GM10248 (cell line): ENCODE measurements around the gene ATP5F1E.
A peak's percentile ranks its signal among the peaks of the same experiment; 100 is the strongest.

Experiments
- CTCF ChIA-PET: fragments of 300-600 bp; sonication (Branson Sonifier 250); formaldehyde crosslinking; extraction: SDS; loops from one replicate; lab custom pipeline; 2021; ENCODE audit warnings: antibody characterized with exemption; lab: Yijun Ruan, JAX
- POLR2A ChIA-PET: fragments of 350-650 bp; sonication (Branson Sonifier 250); formaldehyde crosslinking; extraction: SDS; loops from one replicate; lab custom pipeline; 2020; ENCODE audit warnings: antibody characterized with exemption; lab: Yijun Ruan, JAX
- DNase-seq: peaks from one replicate; pipeline ENCODE4 v3.0.0; 2012; ENCODE audit errors: extremely low spot score
- CTCF ChIP-seq: IDR thresholded peaks from 2 replicates; pipeline ENCODE4 v1.5.1; 2012; ENCODE audit warnings: mild to moderate bottlenecking, low read depth; ENCODE audit errors: extremely low read depth, missing control alignments, control extremely low read depth

Gene ATP5F1E

GRCh38 chr20:59032023-59032712 lies at the start of gene ATP5F1E:
Gene ATP5F1E (minus strand): TSS chr20:59032335. CDS start chr20:59032251, 84 bp downstream.
- TF ChIP-seq CTCF, result no peak
- ChIA-PET POLR2A (interaction anchor here (0.7 to 1.7 kb wide), 13 partner anchors 8 to 146 kb away, joined by 3 to 11 read pairs (median 3); partner anchors contain the start of gene PRELID3B), CTCF (interaction anchor here (1.0 to 2.2 kb wide), 12 partner anchors 9 to 381 kb away, joined by 3 to 10 read pairs (median 4); partner anchors contain the start of genes PRELID3B and STX16)
- DNase-seq, result peak; percentile 98

- TF ChIP-seq CTCF, result no peak
- ChIA-PET POLR2A (no interaction called here), CTCF (interaction anchor here (1.1 kb wide), 2 partner anchors 124 to 211 kb away, joined by 3 read pairs; no protein-coding TSS in a partner anchor)
- no peak for DNase-seq
Observed at GRCh38 chr20:59081036-59081435, 48.9 kb upstream of the ATP5F1E start.

DNA sequence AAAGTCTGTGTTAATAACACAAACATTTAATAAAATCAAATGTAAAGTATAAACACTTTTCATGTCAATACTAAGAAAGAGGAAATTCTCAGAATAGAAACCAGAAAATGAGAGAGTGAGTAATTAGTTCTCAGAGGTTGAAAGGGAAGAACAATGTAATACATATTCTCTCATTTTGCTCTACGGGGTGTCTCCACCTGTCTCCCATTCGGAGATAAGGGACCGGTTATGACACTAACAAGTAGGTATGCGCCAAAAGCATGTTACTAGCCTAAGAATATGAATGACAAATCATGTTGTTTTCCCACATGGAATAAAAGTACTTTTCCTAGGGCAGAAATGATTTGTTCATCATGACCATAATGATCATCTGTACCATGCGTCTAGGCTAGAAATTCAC lies 46.1 kb upstream of the ATP5F1E start:
- ChIA-PET CTCF (no interaction called here), POLR2A (no interaction called here)
- TF ChIP-seq CTCF, result no peak
- no peak for DNase-seq

- CTCF ChIA-PET, result no interaction called here
- POLR2A ChIA-PET, result no interaction called here
- TF ChIP-seq CTCF, result no peak
- no peak for DNase-seq
Observed at GRCh38 chr20:59077705-59078104, 45.6 kb upstream of the ATP5F1E start.

GRCh38 chr20:59075934-59076508 lies 43.9 kb upstream of the ATP5F1E start:
- no peak for DNase-seq
- CTCF ChIA-PET, result interaction anchor here (1.4 kb wide), 1 partner anchor 12 kb away, joined by 5 read pairs; no protein-coding TSS in a partner anchor
- no peak for TF ChIP-seq CTCF
- POLR2A ChIA-PET, result no interaction called here

GRCh38 chr20:59074456-59074855 lies 42.3 kb upstream of the ATP5F1E start:
- no peak for DNase-seq
- POLR2A ChIA-PET, result no interaction called here
- no peak for TF ChIP-seq CTCF
- CTCF ChIA-PET, result interaction anchor here (2.6 kb wide), 1 partner anchor 13 kb away, joined by 10 read pairs; no protein-coding TSS in a partner anchor
